ENCODE results near the gene TSN. TPM values are rescaled to one million over a fixed set of nuclear protein-coding genes. Genes with fewer than 3 reads are reported as not detected.

The TSN gene
- total RNA-seq, 2 donors from 2014 or later: 33.7 to 80.7 TPM

DNA sequence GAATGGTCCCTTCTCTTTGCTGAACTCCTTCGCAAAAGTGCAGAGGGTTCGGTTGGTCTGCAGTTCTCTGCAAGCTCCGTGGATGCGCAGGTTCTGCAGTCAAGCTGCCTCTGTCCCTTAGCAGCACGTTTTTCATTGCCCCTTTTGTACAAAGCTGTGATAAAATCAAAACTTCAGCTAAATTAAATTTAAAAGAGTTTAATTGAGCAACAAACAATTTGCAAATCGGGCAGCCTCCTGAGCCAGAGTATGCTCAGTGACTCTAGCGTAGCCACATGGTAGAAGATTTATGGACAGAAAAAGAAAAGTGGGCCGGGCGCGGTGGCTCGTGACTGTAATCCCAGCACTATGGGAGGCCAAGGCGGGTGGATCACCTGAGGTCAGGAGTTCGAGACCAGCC is 18.8 kb downstream of the TSN start:
- H3K27ac Mint-ChIP-seq: no peak overlapping the region
- H3K4me1 Mint-ChIP-seq: peaks cover 6% of the 10 kb centered on the region
- H3K27me3 Mint-ChIP-seq: no peaks in the 10 kb centered on the region
- ATAC-seq (replicated peaks): no peak
- peaks cover 12% of the 10 kb centered on the region for H3K36me3 Mint-ChIP-seq (ENCODE audit: low read depth)
- H3K4me3 Mint-ChIP-seq: no peak overlapping the region
- no peaks in the 10 kb centered on the region for H3K9me3 Mint-ChIP-seq

DNA sequence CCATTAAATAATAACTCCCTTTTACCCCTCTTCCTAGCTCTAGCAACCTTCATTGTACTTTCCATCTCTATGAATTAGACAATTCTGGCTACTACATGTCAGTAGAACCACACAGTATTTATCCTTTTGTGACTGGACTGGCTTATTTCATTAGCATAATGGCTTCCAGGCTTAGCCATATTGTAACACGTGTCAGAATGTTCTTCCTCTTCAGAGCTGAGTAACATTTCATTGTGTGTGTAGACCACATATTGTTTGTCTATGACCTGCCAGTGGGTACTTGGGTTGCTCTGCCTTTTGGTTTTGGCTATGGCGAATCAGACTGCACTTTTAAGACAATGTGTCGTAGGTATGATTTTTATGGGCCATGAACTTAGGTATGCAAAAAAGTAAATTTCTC is 20.9 kb downstream of the TSN start:
- Mint-ChIP-seq H3K9me3 (no peaks in the 10 kb centered on the region), H3K4me3 (no peak overlapping the region), H3K27me3 (no peaks in the 10 kb centered on the region), H3K36me3 (ENCODE audit: low read depth) (no peaks in the 10 kb centered on the region), H3K4me1 (peaks cover 6% of the 10 kb centered on the region), H3K27ac (no peak overlapping the region)
- peak; percentile 34 for ATAC-seq (replicated peaks)

- ATAC-seq (replicated peaks): no peak
- peaks cover 6% of the 10 kb centered on the region for H3K4me1 Mint-ChIP-seq
- H3K27me3 Mint-ChIP-seq: no peaks in the 10 kb centered on the region
Measured at GRCh38 chr2:121776885-121777698, 21.6 kb downstream of the TSN start.

DNA sequence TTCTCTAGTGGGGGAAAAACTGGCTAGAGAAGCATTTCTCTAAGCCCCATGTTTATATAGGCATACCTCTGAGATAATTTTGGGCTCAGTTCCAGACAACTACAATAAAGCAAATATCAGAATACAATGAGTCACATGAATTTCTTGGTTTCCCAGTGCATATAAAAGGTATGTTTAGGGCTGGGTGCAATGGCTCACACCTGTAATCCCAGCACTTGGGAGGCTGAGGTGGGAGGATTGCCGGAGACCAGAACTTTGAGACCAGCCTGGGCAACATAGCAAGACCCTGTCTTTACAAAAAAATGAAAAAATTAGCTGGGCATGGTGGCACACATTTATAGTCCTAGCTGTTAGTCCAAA is 22.2 kb downstream of the TSN start:
- Mint-ChIP-seq H3K9me3 (no peaks in the 10 kb centered on the region), H3K36me3 (ENCODE audit: low read depth) (no peaks in the 10 kb centered on the region), H3K27me3 (no peaks in the 10 kb centered on the region), H3K27ac (no peak overlapping the region), H3K4me1 (peaks cover 6% of the 10 kb centered on the region), H3K4me3 (no peak overlapping the region)
- no peak for ATAC-seq (replicated peaks)

More at GRCh38 chr2:121776885-121777698, 21.6 kb downstream of the TSN start:
- Mint-ChIP-seq H3K36me3 (ENCODE audit: low read depth) (no peaks in the 10 kb centered on the region), H3K4me3 (no peak overlapping the region), H3K27ac (no peak overlapping the region), H3K9me3 (no peaks in the 10 kb centered on the region)

- Mint-ChIP-seq H3K36me3 (ENCODE audit: low read depth) (no peaks in the 10 kb centered on the region), H3K9me3 (no peaks in the 10 kb centered on the region), H3K27ac (no peak overlapping the region), H3K4me1 (peaks cover 6% of the 10 kb centered on the region), H3K27me3 (no peaks in the 10 kb centered on the region), H3K4me3 (no peak overlapping the region)
- ATAC-seq (replicated peaks): no peak
Measured at GRCh38 chr2:121778741-121779487, 23.5 kb downstream of the TSN start.

GRCh38 chr2:121783180-121783579 is 27.7 kb downstream of the TSN start:
- no peak overlapping the region for H3K27ac Mint-ChIP-seq
- H3K27me3 Mint-ChIP-seq: peaks cover 4% of the 10 kb centered on the region
- no peak for ATAC-seq (replicated peaks)
- H3K4me1 Mint-ChIP-seq: no peaks in the 10 kb centered on the region
- no peaks in the 10 kb centered on the region for H3K36me3 Mint-ChIP-seq (ENCODE audit: low read depth)
- H3K4me3 Mint-ChIP-seq: no peak overlapping the region
- H3K9me3 Mint-ChIP-seq: no peaks in the 10 kb centered on the region

GRCh38 chr2:121788685-121789084 is 33.2 kb downstream of the TSN start:
- H3K36me3 Mint-ChIP-seq (ENCODE audit: low read depth): no peaks in the 10 kb centered on the region
- H3K27ac Mint-ChIP-seq: no peak overlapping the region
- no peak overlapping the region for H3K4me3 Mint-ChIP-seq
- peaks cover 20% of the 10 kb centered on the region for H3K27me3 Mint-ChIP-seq
- H3K4me1 Mint-ChIP-seq: no peaks in the 10 kb centered on the region
- H3K9me3 Mint-ChIP-seq: no peaks in the 10 kb centered on the region
- no peak for ATAC-seq (replicated peaks)

GRCh38 chr2:121790276-121790956 is 35.0 kb downstream of the TSN start:
- H3K36me3 Mint-ChIP-seq (ENCODE audit: low read depth): no peaks in the 10 kb centered on the region
- H3K27ac Mint-ChIP-seq: no peak overlapping the region
- H3K27me3 Mint-ChIP-seq: peaks cover 18% of the 10 kb centered on the region
- no peak overlapping the region for H3K4me3 Mint-ChIP-seq
- no peaks in the 10 kb centered on the region for H3K4me1 Mint-ChIP-seq
- peak; percentile 65 for ATAC-seq (replicated peaks)
- no peaks in the 10 kb centered on the region for H3K9me3 Mint-ChIP-seq

- H3K4me1 Mint-ChIP-seq: no peaks in the 10 kb centered on the region
Measured at GRCh38 chr2:121791290-121791689, 35.8 kb downstream of the TSN start.

DNA sequence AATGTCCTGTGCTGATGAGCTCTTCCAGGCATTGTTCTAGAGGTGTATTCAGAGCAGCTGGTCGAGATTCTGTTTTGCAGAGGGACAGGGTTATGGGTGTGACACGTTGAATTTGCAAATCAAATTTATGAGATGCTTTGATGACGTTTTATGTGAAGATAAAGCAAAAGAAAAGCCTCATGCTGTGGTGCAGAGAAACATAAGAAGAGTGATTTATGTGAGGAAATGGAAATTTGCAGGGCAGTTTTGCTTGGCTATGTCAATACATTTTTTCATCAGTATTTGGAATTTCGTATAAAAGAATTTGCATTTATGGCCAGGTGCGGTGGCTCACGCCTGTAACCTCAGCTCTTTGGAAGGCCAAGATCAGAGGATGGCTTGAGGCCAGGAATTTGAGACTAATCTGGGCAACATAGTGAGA is 36.4 kb downstream of the TSN start:
- ATAC-seq (replicated peaks): no peak
- Mint-ChIP-seq H3K4me1 (no peaks in the 10 kb centered on the region), H3K36me3 (ENCODE audit: low read depth) (no peaks in the 10 kb centered on the region), H3K9me3 (no peaks in the 10 kb centered on the region), H3K4me3 (no peak overlapping the region), H3K27ac (no peak overlapping the region), H3K27me3 (peaks cover 26% of the 10 kb centered on the region)

More at GRCh38 chr2:121791290-121791689, 35.8 kb downstream of the TSN start:
- Mint-ChIP-seq H3K27ac (no peak overlapping the region), H3K9me3 (no peaks in the 10 kb centered on the region), H3K4me3 (no peak overlapping the region), H3K36me3 (ENCODE audit: low read depth) (no peaks in the 10 kb centered on the region), H3K27me3 (peaks cover 22% of the 10 kb centered on the region)
- ATAC-seq (replicated peaks): no peak

DNA sequence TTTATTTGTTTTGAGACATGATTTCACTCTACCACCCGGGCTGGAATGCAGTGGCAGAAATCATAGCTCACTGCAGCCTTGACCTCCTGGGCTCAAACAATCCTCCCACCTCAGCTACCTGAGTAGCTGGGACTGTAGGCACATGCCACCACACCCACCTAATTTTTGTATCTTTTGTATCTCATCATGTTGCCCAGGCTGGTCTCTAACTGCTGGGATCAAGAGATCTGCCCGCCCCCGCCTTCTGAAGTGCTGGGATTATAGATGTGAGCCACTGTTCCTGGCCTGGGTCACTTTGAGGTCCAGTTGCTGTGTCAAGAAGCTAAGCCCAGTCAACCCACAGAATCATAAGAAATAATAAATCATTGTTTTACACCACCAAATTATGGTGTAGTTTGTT is 38.4 kb downstream of the TSN start:
- Mint-ChIP-seq H3K27ac (no peak overlapping the region), H3K9me3 (no peaks in the 10 kb centered on the region), H3K4me1 (no peaks in the 10 kb centered on the region), H3K27me3 (peaks cover 26% of the 10 kb centered on the region), H3K36me3 (ENCODE audit: low read depth) (no peaks in the 10 kb centered on the region), H3K4me3 (no peak overlapping the region)
- no peak for ATAC-seq (replicated peaks)

DNA sequence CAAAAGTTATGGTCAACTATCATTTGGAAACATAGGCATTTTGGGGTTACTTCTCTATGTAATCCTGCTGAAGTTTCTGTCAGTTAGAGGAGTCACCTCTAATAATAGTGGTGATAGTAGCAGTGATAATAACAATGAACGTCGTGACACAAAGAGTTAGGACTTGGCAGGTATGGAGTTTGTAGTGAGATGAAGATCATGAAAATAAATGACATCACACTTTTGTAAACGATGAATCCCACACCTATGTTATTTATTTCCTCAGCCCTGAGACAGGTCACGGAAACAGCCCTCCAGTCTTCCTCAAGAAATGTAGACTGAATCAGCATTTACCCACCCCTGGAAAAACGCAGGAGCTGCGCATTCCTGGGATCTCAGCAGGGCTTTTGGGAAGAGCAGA is 38.8 kb downstream of the TSN start:
- Mint-ChIP-seq H3K9me3 (no peaks in the 10 kb centered on the region), H3K4me3 (no peak overlapping the region), H3K36me3 (ENCODE audit: low read depth) (no peaks in the 10 kb centered on the region), H3K27me3 (peaks cover 26% of the 10 kb centered on the region), H3K27ac (no peak overlapping the region), H3K4me1 (no peaks in the 10 kb centered on the region)
- no peak for ATAC-seq (replicated peaks)

GRCh38 chr2:121796239-121796638 is 40.8 kb downstream of the TSN start:
- Mint-ChIP-seq H3K27me3 (peaks cover 13% of the 10 kb centered on the region), H3K27ac (no peak overlapping the region), H3K9me3 (no peaks in the 10 kb centered on the region), H3K36me3 (ENCODE audit: low read depth) (no peaks in the 10 kb centered on the region), H3K4me3 (no peak overlapping the region), H3K4me1 (no peaks in the 10 kb centered on the region)
- no peak for ATAC-seq (replicated peaks)

DNA sequence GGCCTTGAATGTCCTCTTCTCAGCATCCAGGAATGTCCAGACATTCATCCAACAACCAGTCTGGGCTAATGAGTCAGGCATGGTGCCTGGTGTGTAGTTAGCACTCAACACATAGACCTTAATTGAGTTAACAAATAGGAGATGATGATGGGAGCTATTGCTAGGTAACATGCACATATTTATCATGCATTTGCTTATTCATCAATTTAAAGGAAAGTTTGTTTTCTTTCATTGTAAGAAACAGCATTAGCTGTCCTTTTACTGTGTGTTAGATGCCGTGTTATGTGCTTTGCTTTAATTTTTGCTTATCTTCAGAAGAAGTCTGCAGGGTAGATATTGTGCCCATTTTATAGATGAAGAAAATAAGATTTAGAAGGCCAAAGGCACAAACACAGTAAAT is 43.2 kb downstream of the TSN start:
- Mint-ChIP-seq H3K27me3 (peaks cover 17% of the 10 kb centered on the region), H3K4me3 (no peak overlapping the region), H3K9me3 (peaks cover 7% of the 10 kb centered on the region), H3K36me3 (ENCODE audit: low read depth) (no peaks in the 10 kb centered on the region), H3K27ac (no peak overlapping the region), H3K4me1 (no peaks in the 10 kb centered on the region)
- no peak for ATAC-seq (replicated peaks)

DNA sequence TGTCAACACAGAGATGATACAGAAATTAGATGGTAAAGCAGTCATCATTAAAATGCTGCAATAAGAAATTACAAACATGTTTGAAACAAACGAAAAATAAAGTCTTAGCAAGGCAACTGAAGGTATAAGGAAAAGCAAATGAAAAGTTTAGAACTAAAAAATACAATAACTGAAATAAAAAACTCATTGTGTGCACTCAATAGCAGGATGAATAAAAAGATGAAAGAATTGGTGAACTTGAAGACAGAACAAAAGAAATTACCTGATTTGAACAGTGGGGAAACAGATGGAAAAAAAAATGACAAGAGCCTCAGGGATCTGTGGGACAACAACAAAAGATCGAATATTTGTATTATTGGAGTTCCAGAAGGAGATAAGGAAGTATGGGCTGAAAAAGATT is 46.5 kb downstream of the TSN start:
- H3K4me3 Mint-ChIP-seq: no peak overlapping the region
- peaks cover 11% of the 10 kb centered on the region for H3K9me3 Mint-ChIP-seq
- H3K4me1 Mint-ChIP-seq: no peaks in the 10 kb centered on the region
- no peak for ATAC-seq (replicated peaks)
- H3K36me3 Mint-ChIP-seq (ENCODE audit: low read depth): no peaks in the 10 kb centered on the region
- H3K27ac Mint-ChIP-seq: no peak overlapping the region
- H3K27me3 Mint-ChIP-seq: peaks cover 28% of the 10 kb centered on the region

Data from activated T-helper 17 cell treated with anti-CD3 and anti-CD28 coated beads, Interleukin-2, amount 50 U/mL, for 72 hours (primary cell).